Measurements from ENCODE around the gene SIAH3.

DNA sequence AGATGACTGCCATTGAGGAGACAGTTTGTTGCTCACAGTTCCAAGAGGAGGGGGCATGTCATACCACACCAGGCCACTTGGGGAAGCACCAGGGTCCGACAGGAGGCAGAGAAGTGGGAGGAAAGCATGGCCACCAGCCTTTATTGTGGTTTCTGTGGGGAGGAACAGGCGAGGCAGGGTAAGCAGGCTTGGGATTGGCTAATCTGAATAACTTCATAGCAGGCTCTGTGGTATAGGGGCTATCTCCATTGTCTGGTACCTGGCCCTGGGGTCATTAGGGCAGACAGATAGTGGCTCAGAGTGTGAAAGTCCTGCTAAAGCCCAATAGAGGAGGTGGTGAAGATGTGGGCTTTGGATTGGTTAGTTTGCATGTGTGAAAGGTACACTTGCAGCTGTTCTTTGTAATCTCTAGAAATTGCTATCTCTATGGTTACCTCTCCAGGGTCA lies 114.0 kb downstream of the SIAH3 start:
- TF ChIP-seq POLR2A (IDR thresholded peaks at IDR 0.05) (no peak), POLR2AphosphoS5 (IDR thresholded peaks at IDR 0.05) (no peak)
- TF ChIP-seq, protein P1, sequence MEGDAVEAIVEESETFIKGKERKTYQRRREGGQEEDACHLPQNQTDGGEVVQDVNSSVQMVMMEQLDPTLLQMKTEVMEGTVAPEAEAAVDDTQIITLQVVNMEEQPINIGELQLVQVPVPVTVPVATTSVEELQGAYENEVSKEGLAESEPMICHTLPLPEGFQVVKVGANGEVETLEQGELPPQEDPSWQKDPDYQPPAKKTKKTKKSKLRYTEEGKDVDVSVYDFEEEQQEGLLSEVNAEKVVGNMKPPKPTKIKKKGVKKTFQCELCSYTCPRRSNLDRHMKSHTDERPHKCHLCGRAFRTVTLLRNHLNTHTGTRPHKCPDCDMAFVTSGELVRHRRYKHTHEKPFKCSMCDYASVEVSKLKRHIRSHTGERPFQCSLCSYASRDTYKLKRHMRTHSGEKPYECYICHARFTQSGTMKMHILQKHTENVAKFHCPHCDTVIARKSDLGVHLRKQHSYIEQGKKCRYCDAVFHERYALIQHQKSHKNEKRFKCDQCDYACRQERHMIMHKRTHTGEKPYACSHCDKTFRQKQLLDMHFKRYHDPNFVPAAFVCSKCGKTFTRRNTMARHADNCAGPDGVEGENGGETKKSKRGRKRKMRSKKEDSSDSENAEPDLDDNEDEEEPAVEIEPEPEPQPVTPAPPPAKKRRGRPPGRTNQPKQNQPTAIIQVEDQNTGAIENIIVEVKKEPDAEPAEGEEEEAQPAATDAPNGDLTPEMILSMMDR (IDR thresholded peaks at IDR 0.05 in 8 of 11, conservative IDR thresholded peaks at IDR 0.05 in 3 of 11): no peak
